ENCODE measurements around the gene CRIP3. TPM values are rescaled to one million over a fixed set of nuclear protein-coding genes. Genes with fewer than 3 reads are reported as not detected.

Gene CRIP3
- total and polyA plus RNA-seq, 2 of the 13 experiments (the other 11 are each of a cell fraction or from before 2014, with no cell fraction given): 6.3 to 9.3 TPM

- TF ChIP-seq ZBTB40 (IDR thresholded peaks at IDR 0.05) (no peak), ZBTB40 (CRISPR knock-in tag; IDR thresholded peaks at IDR 0.05) (no peak), PITX1 (CRISPR knock-in tag; IDR thresholded peaks at IDR 0.05) (no peak), ZBTB4 (CRISPR knock-in tag; IDR thresholded peaks at IDR 0.05; ENCODE audit: borderline replicate concordance) (0 out of 2 replicates have a peak, but pooled peaks have one; percentile 15), PBX2 (CRISPR knock-in tag; IDR thresholded peaks at IDR 0.05) (0 out of 2 replicates have a peak, but pooled peaks have one; percentile 15), ZNF775 (CRISPR knock-in tag; IDR thresholded peaks at IDR 0.05; ENCODE audit: borderline replicate concordance) (no peak), ARID2 (CRISPR knock-in tag; IDR thresholded peaks at IDR 0.05; ENCODE audit: borderline replicate concordance) (no peak), FOSL1 (CRISPR knock-in tag; IDR thresholded peaks at IDR 0.05; ENCODE audit: borderline replicate concordance) (no peak), XBP1 (CRISPR knock-in tag; IDR thresholded peaks at IDR 0.05) (no peak), BATF2 (CRISPR knock-in tag; IDR thresholded peaks at IDR 0.05) (no peak), KLF16 (CRISPR knock-in tag; IDR thresholded peaks at IDR 0.05) (no peak)
Observed at GRCh38 chr6:43286456-43286979, 22.1 kb downstream of the CRIP3 start (continued).
